Heart left ventricle (tissue), 13 donors: Measurements from ENCODE around the gene ITGA7.

Source experiments
- POLR2A ChIP-seq, 2 donors: fragments of 450-650 bp; IDR thresholded peaks; one replicate each; pipeline ENCODE4 v1.6.1; 2017; ENCODE audit warnings: antibody characterized with exemption in 2 of 2, mild to moderate bottlenecking in 2 of 2, moderate library complexity in 2 of 2
- TF ChIP-seq, protein P1 (sequence below), 12 donors: fragments of 200-600 bp; sonication (generic) in 4 of 12; IDR thresholded peaks; one replicate each; pipeline versions ENCODE4 v1.5.0 to v1.8.0; 2018 to 2022; ENCODE audit warnings: antibody characterized with exemption in 12 of 12, mild to moderate bottlenecking in 5 of 12
- donor health status: ischemic (EF 13 %, LVEDD 7.1; RV severe dilation, severe dysfunction).
- donor health status: DM: no; HTN: yes; CAD: no.
- donor health status: DM: no; HTN: no; CAD: no.
- donor health status: ischemic (EF 25% LVEDD 6.9; RV normal size, moderate dysfunction).
- donor health status: ischemic (EF 25% LVEDD 5.7; RV mildly dilated, moderate dysfunction).
- donor health status: ischemic (EF 35%, LVEDD 5.7; RV mildly dilated, moderate dysfunction).
- donor health status: nonischemic (EF 11% LVEDD 7.7; RV severe dilation, severe dysfunction).
- donor health status: DM: yes; HTN: yes; CAD: no.
- donor health status: PGD.
- donor health status: ischemic (EF 29% LVEDD 5.4; RV normal size, mild dysfunction).
- donor health status: nonischemic (EF 23%, LVEDD 6.1; RV moderate dilation, normal function).

DNA sequence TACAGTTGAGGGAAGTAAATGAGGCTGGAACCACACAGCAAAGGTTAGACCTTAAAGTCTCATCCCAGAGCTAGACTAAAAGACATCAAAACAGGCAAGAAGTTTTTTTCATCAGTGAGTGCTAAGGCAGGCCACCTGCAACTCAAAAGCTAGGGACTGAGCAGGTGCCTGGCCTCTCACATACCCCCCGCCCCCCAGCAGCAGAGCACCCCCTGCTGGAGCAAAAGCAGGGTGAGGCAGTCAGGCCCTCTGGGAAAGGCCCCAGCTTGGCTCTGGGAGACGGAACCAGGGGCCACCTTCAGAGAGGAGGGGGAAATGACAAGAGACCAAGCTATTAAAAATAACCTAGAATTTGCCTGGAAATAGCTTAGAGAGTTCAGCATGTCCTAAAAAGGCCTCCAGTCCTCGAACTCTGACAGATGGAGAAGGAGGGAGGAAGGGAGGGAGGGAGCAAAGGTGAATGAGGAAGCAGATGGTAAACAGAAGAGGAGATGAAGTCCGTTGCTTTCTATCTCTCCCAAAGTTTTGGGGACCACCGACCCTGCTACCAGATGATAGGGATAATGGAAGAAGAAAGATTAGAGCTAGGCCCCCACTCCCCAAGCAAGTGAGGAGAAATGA lies 1.8 kb downstream of the ITGA7 start:
- no peak for TF ChIP-seq POLR2A (IDR thresholded peaks at IDR 0.05)
- TF ChIP-seq, protein P1, sequence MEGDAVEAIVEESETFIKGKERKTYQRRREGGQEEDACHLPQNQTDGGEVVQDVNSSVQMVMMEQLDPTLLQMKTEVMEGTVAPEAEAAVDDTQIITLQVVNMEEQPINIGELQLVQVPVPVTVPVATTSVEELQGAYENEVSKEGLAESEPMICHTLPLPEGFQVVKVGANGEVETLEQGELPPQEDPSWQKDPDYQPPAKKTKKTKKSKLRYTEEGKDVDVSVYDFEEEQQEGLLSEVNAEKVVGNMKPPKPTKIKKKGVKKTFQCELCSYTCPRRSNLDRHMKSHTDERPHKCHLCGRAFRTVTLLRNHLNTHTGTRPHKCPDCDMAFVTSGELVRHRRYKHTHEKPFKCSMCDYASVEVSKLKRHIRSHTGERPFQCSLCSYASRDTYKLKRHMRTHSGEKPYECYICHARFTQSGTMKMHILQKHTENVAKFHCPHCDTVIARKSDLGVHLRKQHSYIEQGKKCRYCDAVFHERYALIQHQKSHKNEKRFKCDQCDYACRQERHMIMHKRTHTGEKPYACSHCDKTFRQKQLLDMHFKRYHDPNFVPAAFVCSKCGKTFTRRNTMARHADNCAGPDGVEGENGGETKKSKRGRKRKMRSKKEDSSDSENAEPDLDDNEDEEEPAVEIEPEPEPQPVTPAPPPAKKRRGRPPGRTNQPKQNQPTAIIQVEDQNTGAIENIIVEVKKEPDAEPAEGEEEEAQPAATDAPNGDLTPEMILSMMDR (IDR thresholded peaks at IDR 0.05): peak in 11 of 12 donors; percentile 38 to 69 (median 51)
